GM10248 (cell line): ENCODE measurements around the gene RGL1.

ENCODE experiments used
- CTCF ChIA-PET: fragments of 300-600 bp; sonication (Branson Sonifier 250); formaldehyde crosslinking; extraction: SDS; loops from one replicate; lab custom pipeline; 2021; ENCODE audit warnings: antibody characterized with exemption; lab: Yijun Ruan, JAX
- POLR2A ChIA-PET: fragments of 350-650 bp; sonication (Branson Sonifier 250); formaldehyde crosslinking; extraction: SDS; loops from one replicate; lab custom pipeline; 2020; ENCODE audit warnings: antibody characterized with exemption; lab: Yijun Ruan, JAX
- DNase-seq: peaks from one replicate; pipeline ENCODE4 v3.0.0; 2012; ENCODE audit errors: extremely low spot score
- CTCF ChIP-seq: IDR thresholded peaks from 2 replicates; pipeline ENCODE4 v1.5.1; 2012; ENCODE audit warnings: mild to moderate bottlenecking, low read depth; ENCODE audit errors: extremely low read depth, missing control alignments, control extremely low read depth

Gene RGL1

GRCh38 chr1:183810121-183810520 lies 5.2 kb downstream of the RGL1 start:
- ChIA-PET POLR2A (no interaction called here), CTCF (interaction anchor here (1.8 kb wide), 2 partner anchors 35 to 106 kb away, joined by 4 to 5 read pairs; no protein-coding TSS in a partner anchor)
- DNase-seq = no peak
- TF ChIP-seq CTCF = no peak

GRCh38 chr1:183810756-183811544 lies 6.0 kb downstream of the RGL1 start:
- no peak for TF ChIP-seq CTCF
- POLR2A ChIA-PET = no interaction called here
- no peak for DNase-seq
- CTCF ChIA-PET = interaction anchor here (1.8 kb wide), 2 partner anchors 34 to 105 kb away, joined by 4 to 5 read pairs; no protein-coding TSS in a partner anchor

- no peak for TF ChIP-seq CTCF
- CTCF ChIA-PET = interaction anchor here (1.1 to 1.8 kb wide), 3 partner anchors 14 to 104 kb away, joined by 3 to 5 read pairs (median 4); no protein-coding TSS in a partner anchor
- POLR2A ChIA-PET = no interaction called here
- no peak for DNase-seq
Measured at GRCh38 chr1:183812128-183812527, 7.2 kb downstream of the RGL1 start.

- no peak for TF ChIP-seq CTCF
- POLR2A ChIA-PET = no interaction called here
- CTCF ChIA-PET = interaction anchor here (1.1 to 2.7 kb wide), 2 partner anchors 13 to 128 kb away, joined by 3 to 8 read pairs; no protein-coding TSS in a partner anchor
- no peak for DNase-seq
Measured at GRCh38 chr1:183812686-183813569, 8.0 kb downstream of the RGL1 start.

GRCh38 chr1:183814121-183814681 lies 9.3 kb downstream of the RGL1 start:
- ChIA-PET CTCF (interaction anchor here (2.7 kb wide), 1 partner anchor 129 kb away, joined by 8 read pairs; no protein-coding TSS in a partner anchor), POLR2A (no interaction called here)
- TF ChIP-seq CTCF = no peak
- no peak for DNase-seq

GRCh38 chr1:183816110-183816509 lies 11.2 kb downstream of the RGL1 start:
- no peak for TF ChIP-seq CTCF
- ChIA-PET POLR2A (no interaction called here), CTCF (interaction anchor here (1.8 to 3.3 kb wide), 3 partner anchors 9 to 17 kb away, joined by 5 to 14 read pairs (median 8); no protein-coding TSS in a partner anchor)
- DNase-seq = no peak
